ENCODE results near the gene TM9SF3.
A peak's percentile ranks its signal among the peaks of the same experiment; 100 is the strongest.

The TM9SF3 gene

DNA sequence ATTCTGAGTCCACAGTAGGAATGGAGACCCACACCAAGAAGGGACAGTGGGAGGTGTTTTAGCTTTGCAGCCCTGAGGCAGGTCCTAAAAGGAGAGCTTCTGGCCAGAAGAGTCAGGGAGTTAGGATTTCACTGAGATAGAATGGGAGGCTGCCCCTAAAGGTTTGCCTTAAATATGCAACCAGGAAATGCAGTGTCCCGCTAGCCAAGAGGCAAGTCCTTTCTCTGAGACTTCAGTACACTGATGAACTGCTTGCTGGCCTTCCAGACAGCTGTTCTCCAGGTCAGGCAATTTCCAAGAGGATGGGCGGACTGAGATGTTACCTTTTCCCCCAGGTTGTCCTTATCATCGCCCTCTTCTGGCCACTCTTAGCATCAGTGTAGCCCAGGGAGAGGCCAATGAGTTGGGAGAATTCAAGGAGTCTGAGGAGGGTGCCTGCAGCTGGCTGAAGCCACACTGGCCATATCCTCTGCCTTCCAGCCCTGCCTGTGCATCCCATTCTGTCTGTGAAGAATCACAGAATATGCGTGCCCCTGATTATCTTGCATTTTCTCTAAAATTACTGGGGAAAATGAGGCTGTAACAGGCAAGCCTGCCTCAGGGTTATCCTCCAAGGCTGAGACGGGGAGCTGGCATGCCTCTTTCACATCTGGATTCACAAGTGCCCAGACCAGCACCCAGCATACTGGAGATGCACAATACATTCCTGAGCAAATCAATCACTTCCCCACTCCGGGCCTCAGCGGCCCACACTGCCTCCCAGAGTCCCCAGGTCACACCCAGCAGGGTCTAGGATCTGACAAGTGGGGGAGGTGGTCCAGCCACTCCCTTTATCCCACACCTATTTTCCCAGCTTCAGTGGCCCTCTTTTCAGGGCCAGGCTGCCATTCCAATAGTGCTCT is 75.5 kb downstream of the TM9SF3 start:
- peak; percentile 87 for DNase-seq (ENCODE audit: low read depth, low spot score)

GRCh38 chr10:96509017-96509641 is 77.7 kb downstream of the TM9SF3 start:
- peak; percentile 51 for DNase-seq (ENCODE audit: low read depth, low spot score)

DNA sequence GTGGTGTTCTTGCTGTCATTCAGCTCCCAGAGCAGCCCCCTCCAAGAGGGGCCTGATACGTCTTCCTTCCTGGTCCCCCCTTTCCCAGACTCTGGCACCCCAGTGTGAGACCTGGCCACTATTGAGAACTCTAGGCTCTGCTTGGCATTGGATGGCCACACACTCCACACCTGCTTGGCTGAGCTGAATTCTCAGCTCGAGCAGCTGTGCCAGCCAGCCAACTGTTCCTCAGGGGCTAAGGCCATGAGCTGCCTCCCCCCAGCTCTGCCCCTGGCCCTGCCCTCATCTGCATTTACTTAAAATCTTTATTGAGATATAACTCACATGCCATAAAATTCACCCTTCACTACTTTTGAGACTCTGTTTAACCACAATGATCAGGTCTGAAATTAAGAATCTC is 79.8 kb downstream of the TM9SF3 start:
- no peak for DNase-seq (ENCODE audit: low read depth, low spot score)

DNA sequence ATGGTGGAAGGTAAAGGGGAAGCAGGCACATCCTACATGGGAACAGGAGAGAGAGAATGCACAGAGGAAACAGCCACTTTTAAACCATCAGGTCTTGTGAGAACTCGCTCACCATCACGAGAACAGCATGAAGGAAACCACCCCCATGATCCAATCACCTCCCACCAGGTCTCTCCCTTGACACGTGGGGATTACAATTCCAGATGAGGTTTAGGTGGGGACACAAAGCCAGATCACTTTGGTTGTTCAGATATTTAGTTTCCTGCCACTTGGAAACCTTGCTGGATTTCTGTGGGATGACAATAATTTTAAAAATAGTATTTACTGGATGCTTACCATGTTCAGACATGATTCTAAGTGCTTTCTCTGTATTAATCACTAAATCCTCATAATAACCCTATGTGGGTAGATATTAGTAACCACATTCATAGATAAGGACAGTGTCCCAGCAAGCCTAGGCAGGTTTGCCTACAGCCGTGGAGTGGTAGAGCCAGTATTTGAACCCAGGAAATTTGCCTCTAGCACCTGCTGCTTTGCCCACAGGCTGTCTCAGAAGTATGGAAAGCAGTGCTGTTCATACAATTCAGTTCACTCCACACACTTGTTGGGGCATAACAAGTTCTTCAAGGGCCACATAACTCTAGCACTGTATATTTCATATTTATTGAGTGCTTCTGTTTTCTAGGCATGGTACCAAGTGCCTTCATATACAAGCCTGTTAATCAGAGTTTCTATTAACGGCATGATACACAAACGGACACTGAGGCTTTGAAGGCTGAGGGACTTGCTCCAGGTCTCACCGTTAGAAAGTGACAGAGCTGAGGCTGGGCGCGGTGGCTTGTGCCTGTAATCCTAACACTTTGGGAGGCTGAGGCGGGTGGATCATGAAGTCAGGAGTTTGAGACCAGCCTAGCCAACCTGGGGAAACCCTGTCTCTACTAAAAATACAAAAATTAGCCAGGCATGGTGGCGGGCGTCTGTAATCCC is 81.4 kb downstream of the TM9SF3 start:
- no peak for DNase-seq (ENCODE audit: low read depth, low spot score)

DNA sequence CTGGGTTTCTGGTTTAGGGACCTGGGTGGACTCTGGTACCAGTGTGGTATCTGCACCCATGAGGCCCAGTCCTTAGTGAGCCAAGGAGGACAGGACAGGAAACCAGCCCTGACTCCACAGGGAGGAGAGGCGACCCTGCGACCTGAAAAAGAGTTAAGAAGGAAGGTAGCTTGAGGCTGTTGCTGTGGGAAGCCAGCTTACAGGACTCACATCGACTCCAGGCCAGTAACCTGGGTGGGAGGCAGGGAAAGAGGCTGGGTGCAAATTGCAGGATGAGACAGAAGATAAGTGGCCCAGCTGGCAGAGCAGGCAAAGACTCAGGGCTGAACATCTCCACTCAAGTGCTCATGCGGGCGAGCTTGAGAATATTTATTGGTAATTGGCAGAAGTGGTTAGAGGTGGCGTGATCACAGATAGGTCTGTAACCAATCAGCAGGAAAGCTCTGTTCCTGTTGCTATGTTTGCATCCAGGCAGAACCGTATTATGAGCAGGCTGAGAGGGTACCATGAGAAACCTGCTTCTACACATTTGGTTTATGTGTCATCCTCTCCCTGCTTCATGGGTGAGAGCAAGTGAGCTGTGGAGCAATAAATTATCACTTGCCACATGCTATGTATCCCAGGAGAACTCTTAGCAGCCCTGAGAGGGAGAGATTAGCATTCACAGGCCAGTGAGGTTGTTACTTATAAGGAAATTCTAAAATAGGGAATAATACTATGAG is 84.1 kb downstream of the TM9SF3 start:
- DNase-seq (ENCODE audit: low read depth, low spot score), result no peak

GRCh38 chr10:96501985-96502384 is 84.8 kb downstream of the TM9SF3 start:
- peak; percentile 19 for DNase-seq (ENCODE audit: low read depth, low spot score)

DNA sequence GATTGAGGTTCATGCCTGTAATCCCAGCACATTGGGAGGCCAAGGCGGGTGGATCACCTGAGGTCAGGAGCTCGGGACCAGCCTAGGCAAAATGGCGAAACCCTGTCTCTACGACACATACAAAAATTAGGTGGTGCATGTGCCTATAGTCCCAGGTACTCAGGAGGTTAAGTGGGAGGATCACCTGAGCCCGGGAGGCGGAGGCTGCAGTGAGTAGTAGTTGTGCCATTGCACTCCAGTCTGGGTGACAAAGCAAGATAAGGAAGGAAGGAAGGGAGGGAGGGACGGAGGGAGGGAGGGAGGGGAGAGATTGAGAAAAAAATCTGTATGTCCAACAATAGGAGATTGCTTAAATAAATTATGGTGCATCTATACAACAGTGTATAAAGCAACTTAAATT is 86.3 kb downstream of the TM9SF3 start:
- DNase-seq (ENCODE audit: low read depth, low spot score), result no peak

- no peak for DNase-seq (ENCODE audit: low read depth, low spot score)
Observed at GRCh38 chr10:96500050-96500449, 86.8 kb downstream of the TM9SF3 start.

DNA sequence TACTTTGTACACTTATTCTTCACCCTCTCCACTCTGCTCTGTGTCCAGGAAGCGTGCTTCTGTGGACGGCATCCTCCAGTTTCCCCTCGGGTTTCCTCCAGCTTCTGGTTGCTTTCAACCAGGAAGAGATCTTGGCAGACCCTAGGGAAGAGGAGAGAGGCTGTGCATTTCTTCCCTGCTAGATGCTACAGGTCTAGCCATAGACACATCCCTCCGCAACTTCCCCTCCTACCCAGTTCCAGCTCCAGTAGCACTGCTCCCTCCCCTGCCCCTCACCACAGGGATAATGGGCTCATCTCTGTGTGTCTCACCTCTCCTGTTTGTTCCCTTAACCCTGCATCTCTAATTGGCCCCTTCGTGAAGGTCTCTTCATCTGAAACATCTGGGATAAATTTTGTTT is 89.4 kb downstream of the TM9SF3 start:
- DNase-seq (ENCODE audit: low read depth, low spot score), result no peak

DNA sequence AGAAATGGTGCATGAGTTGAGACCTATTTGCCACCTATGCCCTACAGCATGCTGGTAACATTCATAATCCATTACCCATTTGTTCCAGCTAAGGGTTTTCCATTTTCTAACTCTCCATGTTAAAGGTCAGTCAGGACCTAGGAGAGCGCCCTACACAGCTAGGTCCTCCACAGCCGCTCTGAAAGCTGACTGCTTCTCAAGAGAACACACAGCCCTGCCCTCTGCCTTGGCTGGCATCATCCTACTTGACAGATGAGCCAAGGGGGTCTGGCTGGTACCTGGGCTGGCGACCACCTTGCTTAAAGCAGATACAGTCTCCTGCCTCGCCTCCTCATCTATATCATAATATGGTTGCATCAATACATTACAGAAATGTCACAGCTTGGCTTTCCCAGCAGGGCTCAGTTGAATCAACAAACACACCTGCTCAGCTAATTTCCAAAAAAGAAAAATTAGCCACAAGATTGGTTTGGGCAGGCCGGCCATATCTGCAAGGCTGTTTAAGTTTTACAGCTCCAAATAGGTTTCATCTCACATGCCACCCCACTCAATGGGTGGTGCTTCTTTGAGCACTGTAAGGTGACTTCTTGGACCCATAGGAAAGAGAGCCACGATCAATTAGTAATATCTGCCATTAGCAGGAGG is 90.4 kb downstream of the TM9SF3 start:
- DNase-seq (ENCODE audit: low read depth, low spot score), result no peak

DNA sequence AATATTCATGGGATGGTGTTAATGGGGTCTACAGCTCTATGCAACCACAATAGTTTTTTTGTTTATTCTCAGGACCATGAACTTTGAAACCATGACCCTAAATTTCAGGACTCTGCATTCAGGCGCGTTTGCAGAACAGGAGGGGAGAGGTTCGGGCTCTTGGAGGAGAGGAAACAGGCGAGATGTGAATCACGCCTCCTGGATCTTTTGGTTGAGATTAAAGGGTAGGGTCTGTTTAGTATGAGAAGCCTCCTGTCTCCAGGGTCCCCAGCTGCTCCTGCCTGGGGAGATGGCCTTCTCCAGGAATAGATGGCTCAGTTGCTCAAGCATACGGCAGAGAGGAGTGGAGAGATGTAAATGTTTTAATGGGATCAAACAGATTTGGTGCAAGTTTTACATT is 91.3 kb downstream of the TM9SF3 start:
- no peak for DNase-seq (ENCODE audit: low read depth, low spot score)

GRCh38 chr10:96494694-96495093 is 92.1 kb downstream of the TM9SF3 start:
- DNase-seq (ENCODE audit: low read depth, low spot score), result no peak

DNA sequence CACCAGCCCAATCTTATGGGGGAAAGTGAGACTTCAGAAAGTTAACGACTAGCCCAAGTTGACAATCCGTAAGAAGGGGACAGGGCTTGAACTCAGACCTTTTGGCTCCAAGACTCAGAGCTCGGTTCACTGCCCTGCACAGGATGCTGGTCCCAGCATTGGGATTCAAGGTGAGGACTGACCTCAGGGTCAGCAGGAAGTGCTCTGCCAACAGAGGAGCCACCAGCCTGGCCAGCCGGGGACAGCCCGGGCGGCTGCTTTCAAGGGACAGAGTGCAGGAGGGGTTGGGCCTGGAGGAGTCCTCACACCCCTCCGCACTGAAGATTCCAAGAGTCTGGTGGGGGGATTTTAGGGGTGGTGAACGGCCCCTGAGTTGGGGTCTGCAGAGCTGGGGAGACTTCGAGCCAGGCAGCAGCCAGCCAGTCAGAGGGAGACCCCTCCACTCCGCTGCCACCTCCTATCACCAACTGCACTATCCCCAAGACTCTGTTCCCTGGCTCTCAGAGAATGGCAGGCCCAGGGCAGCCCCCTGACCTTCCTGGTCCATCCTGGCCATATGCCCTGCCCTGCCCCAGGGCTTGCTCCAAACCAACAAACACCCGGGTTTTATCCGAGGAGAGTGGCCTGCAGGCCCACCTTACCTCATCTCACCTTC is 92.8 kb downstream of the TM9SF3 start:
- DNase-seq (ENCODE audit: low read depth, low spot score), result no peak

DNA sequence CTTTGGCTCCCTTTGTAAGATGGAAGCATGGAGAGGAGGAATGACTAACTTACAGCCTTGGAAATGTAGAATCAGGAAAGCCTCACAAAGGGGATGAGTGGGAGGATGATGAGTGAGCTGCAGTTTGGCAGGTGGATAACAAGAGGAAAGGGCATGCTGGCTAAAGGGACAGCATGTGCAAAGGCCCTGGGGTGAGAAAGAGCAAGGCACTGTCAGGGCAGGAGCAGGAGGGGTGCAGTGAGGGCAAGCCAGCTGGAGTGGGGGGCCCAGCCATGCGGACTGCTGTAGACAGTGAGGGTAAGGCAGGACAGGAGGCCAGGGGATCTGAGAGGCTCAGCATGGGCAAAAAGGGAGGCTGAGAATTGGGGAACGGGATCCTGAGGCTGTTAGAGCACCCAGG is 93.6 kb downstream of the TM9SF3 start:
- no peak for DNase-seq (ENCODE audit: low read depth, low spot score)

DNA sequence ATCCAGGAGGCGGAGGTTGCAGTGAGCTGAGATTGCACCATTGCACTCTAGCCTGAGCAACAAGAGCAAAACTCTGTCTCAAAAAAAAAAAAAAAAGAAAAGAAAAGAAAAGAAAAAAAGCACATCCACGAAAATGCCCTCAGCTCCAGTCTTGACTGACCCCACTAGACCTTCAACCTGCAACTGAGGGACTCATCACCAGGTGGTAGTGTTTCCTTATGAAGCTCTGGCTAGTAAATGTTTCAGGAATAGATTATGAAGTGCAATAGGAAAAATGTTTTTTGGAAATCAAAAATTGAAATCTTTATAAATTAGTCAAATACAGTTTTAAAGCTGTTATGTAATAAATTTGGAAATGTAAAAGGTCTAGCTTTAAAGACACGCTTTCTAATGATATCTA is 95.5 kb downstream of the TM9SF3 start:
- DNase-seq (ENCODE audit: low read depth, low spot score), result no peak

DNA sequence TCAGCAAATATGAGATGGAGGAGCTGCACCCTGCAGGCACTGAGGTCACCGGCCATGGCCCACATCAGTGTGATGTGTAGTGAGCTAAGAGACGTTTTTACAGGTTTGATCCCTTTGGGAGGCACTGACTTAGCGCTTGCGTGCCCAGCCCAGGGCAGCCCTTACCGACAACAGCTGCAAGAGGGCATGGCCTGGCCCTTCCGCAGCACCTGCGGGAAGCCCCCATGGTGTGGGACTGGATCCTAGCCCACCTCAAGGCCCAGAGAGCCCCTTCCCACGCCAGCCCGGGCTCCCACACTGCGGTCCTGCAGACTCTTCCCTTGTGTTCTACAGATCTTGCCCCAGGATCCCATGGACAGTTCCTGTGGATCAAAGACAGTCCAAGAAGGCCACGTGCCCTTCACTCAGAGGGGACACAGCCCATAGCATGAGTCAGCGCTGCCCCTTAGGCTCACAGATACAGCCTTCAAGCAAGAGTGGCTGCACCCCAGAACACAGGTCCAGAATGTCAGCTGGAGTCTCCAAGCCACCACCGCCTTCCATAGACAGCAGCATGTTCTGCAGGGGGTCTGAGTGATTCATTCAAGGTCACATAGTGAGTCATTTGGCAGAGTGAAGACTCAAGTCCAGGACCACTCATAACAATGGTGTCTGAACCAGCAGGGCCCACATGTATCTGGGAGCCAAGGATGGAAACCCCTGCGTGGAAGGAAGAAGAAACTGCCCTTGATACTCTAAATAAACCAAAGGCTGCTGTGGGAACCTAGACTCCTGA is 98.5 kb downstream of the TM9SF3 start:
- DNase-seq (ENCODE audit: low read depth, low spot score), result no peak

DNA sequence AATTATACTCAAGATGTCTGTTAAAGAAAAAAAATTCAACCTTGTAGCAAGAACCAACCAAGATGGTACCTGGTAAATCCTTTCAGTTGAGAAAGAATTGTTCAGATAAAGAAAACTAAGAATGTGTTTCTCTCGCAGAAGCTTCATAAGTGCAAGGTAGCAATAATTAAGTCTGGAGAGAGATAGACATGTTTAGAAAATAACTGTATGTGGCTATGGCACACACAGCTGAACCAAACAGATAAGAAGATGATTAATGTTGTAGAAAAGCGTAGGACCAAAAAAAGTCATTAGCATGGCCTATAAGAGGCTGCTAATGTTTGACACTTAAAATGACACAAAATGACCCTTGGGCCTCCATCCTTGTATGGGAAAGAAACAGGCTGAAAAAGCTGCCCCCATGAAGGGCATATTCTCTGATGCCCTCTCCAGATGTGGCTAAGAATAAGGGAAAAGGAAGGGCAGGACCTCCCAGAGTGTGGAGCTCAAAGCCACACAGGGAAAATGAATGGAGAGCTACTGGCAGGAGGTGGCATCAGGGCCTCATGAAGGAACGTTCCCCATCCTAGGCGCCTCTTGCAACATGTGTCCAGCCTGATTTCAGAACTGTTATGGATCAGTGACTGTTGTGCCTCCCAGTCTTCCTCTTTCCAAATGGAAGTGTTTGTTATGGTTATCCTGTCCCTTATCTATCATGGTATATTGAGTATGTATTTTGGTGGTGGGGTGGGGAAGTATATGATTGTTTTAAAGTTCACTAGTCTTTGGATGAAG is 103.8 kb downstream of the TM9SF3 start:
- DNase-seq (ENCODE audit: low read depth, low spot score), result no peak

DNA sequence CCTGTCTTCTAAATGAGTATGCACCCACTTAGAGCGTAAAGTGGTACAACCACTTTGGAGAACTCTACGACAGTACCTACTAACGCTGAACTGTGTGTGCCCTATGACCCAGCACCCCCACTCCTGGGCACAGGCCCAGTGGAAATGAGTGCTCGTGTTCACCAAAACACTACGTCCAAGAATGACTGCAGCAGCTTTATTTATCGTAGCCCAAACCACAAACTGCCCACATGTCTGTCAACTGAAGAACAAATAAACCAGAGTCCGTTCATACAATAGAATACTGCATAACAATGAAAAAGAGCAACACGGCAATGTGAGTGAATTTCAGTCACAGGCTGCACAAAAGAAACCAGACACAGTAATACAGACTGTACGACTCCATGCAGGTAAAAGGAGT is 108.5 kb downstream of the TM9SF3 start:
- DNase-seq (ENCODE audit: low read depth, low spot score), result no peak

- no peak for DNase-seq (ENCODE audit: low read depth, low spot score)
Observed at GRCh38 chr10:96473866-96474265, 112.9 kb downstream of the TM9SF3 start.
